CD14-positive monocyte (primary cell): ENCODE results near the gene MB21D2. TPM values are rescaled to one million over a fixed set of nuclear protein-coding genes. Genes with fewer than 3 reads are reported as not detected.
A peak's percentile ranks its signal among the peaks of the same experiment; 100 is the strongest.

Experiments
- DNase-seq, 3 donors: peaks; one replicate each; pipeline ENCODE4 v3.0.0-alpha.2; 2011 to 2022
- H2AFZ ChIP-seq: 2 replicates; pipeline ENCODE4 v1.6.0; 2012; ENCODE audit warnings: mild to moderate bottlenecking, low read depth, low read length, inconsistent platforms; ENCODE audit not compliant: insufficient read depth, poor library complexity, severe bottlenecking
- H3K27ac ChIP-seq, 2 donors: 1 replicate in 1 of 2; 2 replicates in 1 of 2; pipeline ENCODE4 v1.5.1; 2012 to 2013; ENCODE audit warnings: low read length in 2 of 2, control low read depth in 1 of 2, inconsistent platforms in 1 of 2, low read depth in 1 of 2, mild to moderate bottlenecking in 1 of 2
- H3K27me3 ChIP-seq, 2 donors: one replicate each; pipeline versions ENCODE4 v1.6.0 to v1.6.1; 2011 to 2013; ENCODE audit warnings: low read length in 2 of 2; ENCODE audit not compliant: control insufficient read depth in 2 of 2, insufficient read depth in 2 of 2
- H3K36me3 ChIP-seq, 2 donors: replicated peaks in 1 of 2; 1 replicate in 1 of 2; 2 replicates in 1 of 2; pipeline versions ENCODE4 v1.5.1 to v1.6.1; 2012 to 2013; ENCODE audit warnings: low read length in 2 of 2, control low read depth in 1 of 2, inconsistent platforms in 1 of 2, mild to moderate bottlenecking in 1 of 2; ENCODE audit not compliant: insufficient read depth in 2 of 2, control insufficient read depth in 1 of 2
- H3K4me1 ChIP-seq, 2 donors: 1 replicate in 1 of 2; 2 replicates in 1 of 2; pipeline versions ENCODE4 v1.5.1 to v1.6.1; 2012 to 2013; ENCODE audit warnings: low read length in 2 of 2, control low read depth in 1 of 2, inconsistent platforms in 1 of 2, mild to moderate bottlenecking in 1 of 2, moderate library complexity in 1 of 2; ENCODE audit not compliant: insufficient read depth in 2 of 2, control insufficient read depth in 1 of 2
- H3K4me2 ChIP-seq: replicated peaks from 2 replicates; pipeline ENCODE3; 2012; ENCODE audit warnings: low read length, moderate library complexity, mild to moderate bottlenecking; ENCODE audit not compliant: poor library complexity, severe bottlenecking; ENCODE audit errors: extremely low read depth
- H3K4me3 ChIP-seq, 3 experiments: fragments of 200-600 bp in 1 of 3; sonication (generic) in 1 of 3; replicated peaks in 1 of 3; 1 replicate in 2 of 3; 2 replicates in 1 of 3; pipeline ENCODE4 v1.5.1; 2011 to 2013; ENCODE audit warnings: low read length in 3 of 3, mild to moderate bottlenecking in 3 of 3, control low read depth in 2 of 3, low read depth in 2 of 3, inconsistent platforms in 1 of 3, moderate library complexity in 1 of 3
- H3K79me2 ChIP-seq: 2 replicates; pipeline ENCODE4 v1.6.0; 2012; ENCODE audit warnings: mild to moderate bottlenecking, control low read depth, inconsistent platforms, low read length, moderate library complexity; ENCODE audit not compliant: insufficient read depth
- H3K9ac ChIP-seq: 2 replicates; pipeline ENCODE4 v1.6.0; 2017; ENCODE audit warnings: low read length, mild to moderate bottlenecking; ENCODE audit not compliant: insufficient read depth, poor library complexity, severe bottlenecking
- H3K9me3 ChIP-seq, 2 donors: replicated peaks in 1 of 2; 1 replicate in 1 of 2; 2 replicates in 1 of 2; pipeline versions ENCODE4 v1.5.1 to v1.6.1; 2012 to 2013; ENCODE audit warnings: low read length in 2 of 2, control low read depth in 1 of 2; ENCODE audit not compliant: control insufficient read depth in 1 of 2, insufficient read depth in 1 of 2
- H4K20me1 ChIP-seq: 2 replicates; pipeline ENCODE4 v1.6.0; 2012; ENCODE audit warnings: mild to moderate bottlenecking, low read length, control low read depth, moderate library complexity; ENCODE audit not compliant: insufficient read depth
- H3K27ac Mint-ChIP-seq, 7 donors: one replicate each; pipeline ENCODE4 v1.8.0; 2020; ENCODE audit warnings: mild to moderate bottlenecking in 7 of 7, mixed read lengths in 7 of 7, moderate library complexity in 6 of 7, inconsistent platforms in 2 of 7
- H3K27me3 Mint-ChIP-seq, 3 donors: one replicate each; pipeline ENCODE4 v1.8.0; 2021 to 2022; ENCODE audit warnings: low read depth in 3 of 3, mild to moderate bottlenecking in 3 of 3, mixed read lengths in 3 of 3, moderate library complexity in 3 of 3, inconsistent platforms in 1 of 3
- H3K36me3 Mint-ChIP-seq, 2 donors: one replicate each; pipeline ENCODE4 v1.8.0; 2020; ENCODE audit warnings: mixed read lengths in 2 of 2, inconsistent platforms in 1 of 2, mild to moderate bottlenecking in 1 of 2
- H3K4me1 Mint-ChIP-seq: one replicate; pipeline ENCODE4 v1.8.0; 2020; ENCODE audit warnings: mild to moderate bottlenecking, mixed read lengths
- H3K4me3 Mint-ChIP-seq, 2 donors: one replicate each; pipeline ENCODE4 v1.8.0; 2020; ENCODE audit warnings: mild to moderate bottlenecking in 2 of 2, mixed read lengths in 2 of 2, moderate library complexity in 1 of 2
- H3K9me3 Mint-ChIP-seq, 7 donors: one replicate each; pipeline ENCODE4 v1.8.0; 2020 to 2022; ENCODE audit warnings: mixed read lengths in 7 of 7, mild to moderate bottlenecking in 6 of 7, moderate library complexity in 6 of 7, inconsistent platforms in 2 of 7
- CTCF ChIP-seq: fragments of 200-600 bp; IDR thresholded peaks from one replicate; pipeline ENCODE4 v1.8.0; 2022; ENCODE audit warnings: antibody characterized with exemption, mild to moderate bottlenecking
- WGBS: methylation state at CpG from one replicate; pipeline ENCODE4 v1.1.5; 2013; ENCODE audit warnings: missing lambda C conversion rate; ENCODE audit not compliant: insufficient coverage; 5-methylcytosine and 5-hydroxymethylcytosine counted together
- intact Hi-C, 2 donors: fragments of 100-400 bp; cut with micrococcal nuclease; formaldehyde crosslinking; loops; one replicate each; pipeline versions ENCODE4 v1.15.0 to v1.15.1; 2023
- polyA plus RNA-seq, 3 donors: library from polyadenylated mRNA; depleted of rRNA in 1 of 3; unstranded in 2 of 3; stranded (reverse) in 1 of 3; fragments of 300-500 nt in 2 of 3; fragments of >200 nt in 1 of 3; fragmentation: Illumina TruSeq in 2 of 3; gene quantifications; 1 replicate in 2 of 3; 2 replicates in 1 of 3; pipeline ENCODE4 v1.2.3, GENCODE V29; 2012 to 2021

Gene MB21D2
- polyA plus RNA-seq, 3 donors: 0.37 to 0.77 (median 0.59) TPM

DNA sequence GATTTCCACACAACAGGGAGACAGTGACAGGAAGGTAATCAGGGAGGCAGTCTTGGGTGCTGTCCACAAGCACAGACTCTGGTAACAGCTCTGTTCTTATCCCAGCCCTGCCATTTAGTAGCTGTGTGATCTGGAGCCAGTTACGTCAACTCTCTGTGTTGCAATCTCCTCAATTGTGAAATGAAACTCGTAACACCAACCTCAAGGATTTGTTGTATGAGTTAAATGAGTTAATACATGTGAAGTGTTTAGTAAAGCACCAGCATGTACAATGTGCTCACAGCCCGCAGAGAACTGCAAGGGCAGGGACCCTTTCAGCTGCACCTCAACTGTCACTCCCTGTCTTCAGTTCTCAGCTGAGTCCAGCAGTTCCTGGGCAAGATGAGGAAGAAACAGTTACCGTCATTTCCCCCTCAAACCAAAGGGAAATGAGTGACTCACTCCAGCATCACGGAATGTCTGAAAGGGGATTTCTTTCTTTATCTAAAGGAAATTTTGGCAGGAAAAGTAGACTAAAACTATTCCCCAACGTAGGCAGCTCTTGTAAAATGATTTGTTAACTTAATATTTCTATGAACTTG is 39.9 kb upstream of the MB21D2 start:
- Histone ChIP-seq H3K4me2 (peak overlapping the region; percentile 64), H3K36me3 (no peaks in the 10 kb centered on the region), H3K4me1 (peaks cover 17 to 23% of the 10 kb centered on the region in 2 donors), H2AFZ (peak overlapping the region; percentile 37), H3K4me3 (peak overlapping the region; percentile 26 to 55 (median 54)), H4K20me1 (no peaks in the 10 kb centered on the region), H3K27me3 (no peaks in the 10 kb centered on the region), H3K9me3 (no peaks in the 10 kb centered on the region), H3K27ac (peak overlapping the region; percentile 83 to 93), H3K9ac (peak overlapping the region; percentile 53), H3K79me2 (no peaks in the 10 kb centered on the region)
- intact Hi-C loops: loop anchor here (5.0 to 10.0 kb wide), 2 partner anchors 60 to 63 kb away; no protein-coding TSS in a partner anchor
- TF ChIP-seq CTCF: no peak
- peak overlapping the region; percentile 96 to 100 (median 98) for H3K27ac Mint-ChIP-seq
- no CpG with 5 or more reads among the region's 6 CpGs for WGBS
- peak; percentile 93 to 98 (median 93) for DNase-seq
- H3K27me3 Mint-ChIP-seq: no peaks in the 10 kb centered on the region
- H3K9me3 Mint-ChIP-seq: peaks cover 0 to 4% (median 3%) of the 10 kb centered on the region in 7 donors
- no peaks in the 10 kb centered on the region for H3K36me3 Mint-ChIP-seq
- peaks cover 21% of the 10 kb centered on the region for H3K4me1 Mint-ChIP-seq
- peak overlapping the region; percentile 68 to 88 for H3K4me3 Mint-ChIP-seq

- Histone ChIP-seq H3K36me3 (no peaks in the 10 kb centered on the region), H4K20me1 (no peaks in the 10 kb centered on the region), H3K4me2 (no peak overlapping the region), H3K4me1 (peaks cover 17 to 23% of the 10 kb centered on the region in 2 donors), H3K4me3 (no peak overlapping the region), H3K9ac (no peak overlapping the region), H3K79me2 (no peaks in the 10 kb centered on the region), H3K9me3 (no peaks in the 10 kb centered on the region), H3K27ac (no peak overlapping the region), H3K27me3 (no peaks in the 10 kb centered on the region), H2AFZ (no peak overlapping the region)
- H3K36me3 Mint-ChIP-seq: no peaks in the 10 kb centered on the region
- no peak for TF ChIP-seq CTCF
- peaks cover 0 to 4% (median under 1%) of the 10 kb centered on the region in 7 donors for H3K9me3 Mint-ChIP-seq
- peaks cover 21% of the 10 kb centered on the region for H3K4me1 Mint-ChIP-seq
- no peak overlapping the region for H3K4me3 Mint-ChIP-seq
- no peak overlapping the region for H3K27ac Mint-ChIP-seq
- no CpG with 5 or more reads among the region's 5 CpGs for WGBS
- DNase-seq: no peak
- intact Hi-C loops: loop anchor here in 1 of 2 donors (10.0 kb wide), 1 partner anchor 59 kb away; no protein-coding TSS in a partner anchor
- H3K27me3 Mint-ChIP-seq: peaks cover 0 to 2% (median 1%) of the 10 kb centered on the region in 3 donors
Measured at GRCh38 chr3:192953926-192954325, 36.3 kb upstream of the MB21D2 start.
